ENCODE results near the gene PSMG4. TPM values are rescaled to one million over a fixed set of nuclear protein-coding genes. Genes with fewer than 3 reads are reported as not detected.

The PSMG4 gene
- total and polyA plus RNA-seq, 9 of the 15 experiments (the other 6 are each of a cell fraction or from before 2014, with no cell fraction given), result 12.9 to 185 (median 52.0) TPM

- DNase-seq (ENCODE audit: extremely low read depth in 1 of 4, low spot score in 3 of 4) (no peak), ATAC-seq (no peak), FAIRE-seq (no peak)
- in situ Hi-C loops (cut with MboI), result no loop called here
- ChIA-PET CTCF (ENCODE audit: low intra/inter-chr PET ratio) (no interaction called here), POLR2A (interaction anchor here (0.6 to 1.6 kb wide), 4 partner anchors 11 to 161 kb away, joined by 3 to 5 read pairs (median 3); no protein-coding TSS in a partner anchor)
- no peak overlapping the region for H3K4me2 ChIP-seq (ENCODE audit: insufficient read depth, low read length)
- no peak overlapping the region for H2AFZ ChIP-seq (ENCODE audit: low read depth, low read length)
- no peaks in the 10 kb centered on the region for H3K27me3 ChIP-seq (ENCODE audit: control insufficient read depth in 2 of 2, insufficient read depth in 2 of 2, low read length in 2 of 2)
- TF ChIP-seq XRCC4 (IDR thresholded peaks at IDR 0.05; ENCODE audit: extremely low read depth, insufficient read depth, insufficient read length) (no peak), POLR2G (IDR thresholded peaks at IDR 0.05; ENCODE audit: low read depth, low read length) (0 out of 2 replicates have a peak, but pooled peaks have one; percentile 1), RBFOX2 (IDR thresholded peaks at IDR 0.05; ENCODE audit: low read depth, low read length) (0 out of 2 replicates have a peak, but pooled peaks have one; percentile 19)
- no peak overlapping the region for H3K4me3 ChIP-seq
- peaks cover 75% of the 10 kb centered on the region for H3K79me2 ChIP-seq (ENCODE audit: control insufficient read depth, insufficient read depth, low read length)
- H3K9ac ChIP-seq (ENCODE audit: insufficient read depth in 1 of 2, low read depth in 2 of 2, low read length in 2 of 2), result no peak overlapping the region; a peak in 1 of 4 replicates
- H4K20me1 ChIP-seq (replicated peaks; ENCODE audit: control insufficient read depth, insufficient read depth, low read length), result peaks cover 42% of the 10 kb centered on the region
- peaks cover 13 to 14% of the 10 kb centered on the region in 2 experiments; a peak in 4 of 5 replicates for H3K4me1 ChIP-seq (replicated peaks in 1 of 2; ENCODE audit: control insufficient read depth in 2 of 2, insufficient read depth in 2 of 2, low read length in 2 of 2)
- H3K9me1 ChIP-seq (ENCODE audit: control insufficient read depth, insufficient read depth, low read length), result peaks cover 15% of the 10 kb centered on the region
- intact Hi-C loops (cut with micrococcal nuclease), result no loop called here
- H3K27ac ChIP-seq (ENCODE audit: extremely low read depth, low read depth, low read length), result no peak overlapping the region
- no TSS peak for BruUV-seq (replicated peaks)
- no peaks in the 10 kb centered on the region for H3K9me3 ChIP-seq (replicated peaks; ENCODE audit: control insufficient read depth, insufficient read depth, low read depth, low read length)
- peaks cover 94% of the 10 kb centered on the region for H3K36me3 ChIP-seq (ENCODE audit: control insufficient read depth, insufficient read depth, low read length)
- 73% methylated on average over 9 of the region's 9 CpGs for WGBS (ENCODE audit: insufficient coverage, low coverage, missing lambda C conversion rate)
Measured at GRCh38 chr6:3265671-3266070, 6.9 kb downstream of the PSMG4 start.

GRCh38 chr6:3266170-3266569 lies 7.4 kb downstream of the PSMG4 start:
- Histone ChIP-seq H3K79me2 (ENCODE audit: control insufficient read depth, insufficient read depth, low read length) (peaks cover 70% of the 10 kb centered on the region), H3K27ac (ENCODE audit: extremely low read depth, low read depth, low read length) (no peak overlapping the region), H3K4me1 (replicated peaks in 1 of 2; ENCODE audit: control insufficient read depth in 2 of 2, insufficient read depth in 2 of 2, low read length in 2 of 2) (peaks cover 8 to 9% of the 10 kb centered on the region in 2 experiments; a peak in 4 of 5 replicates), H3K4me2 (ENCODE audit: insufficient read depth, low read length) (no peak overlapping the region), H2AFZ (ENCODE audit: low read depth, low read length) (no peak overlapping the region), H3K27me3 (ENCODE audit: control insufficient read depth in 2 of 2, insufficient read depth in 2 of 2, low read length in 2 of 2) (no peaks in the 10 kb centered on the region), H3K9me3 (replicated peaks; ENCODE audit: control insufficient read depth, insufficient read depth, low read depth, low read length) (no peaks in the 10 kb centered on the region), H3K4me3 (no peak overlapping the region), H3K36me3 (ENCODE audit: control insufficient read depth, insufficient read depth, low read length) (peaks cover 94% of the 10 kb centered on the region), H3K9ac (ENCODE audit: insufficient read depth in 1 of 2, low read depth in 2 of 2, low read length in 2 of 2) (no peak overlapping the region), H3K9me1 (ENCODE audit: control insufficient read depth, insufficient read depth, low read length) (peaks cover 12% of the 10 kb centered on the region), H4K20me1 (replicated peaks; ENCODE audit: control insufficient read depth, insufficient read depth, low read length) (peaks cover 38% of the 10 kb centered on the region)
- no peak for DNase-seq (ENCODE audit: extremely low read depth in 1 of 4, low spot score in 3 of 4)
- TF ChIP-seq ZNF785 (CRISPR knock-in tag; IDR thresholded peaks at IDR 0.05) (no peak), KLF16 (IDR thresholded peaks at IDR 0.05) (no peak), TOE1 (IDR thresholded peaks at IDR 0.05; ENCODE audit: borderline replicate concordance) (no peak), TOE1 (CRISPR knock-in tag; IDR thresholded peaks at IDR 0.05; ENCODE audit: borderline replicate concordance, low read depth) (no peak), FOXP1 (CRISPR knock-in tag; IDR thresholded peaks at IDR 0.05) (no peak), ZNF133 (CRISPR knock-in tag; IDR thresholded peaks at IDR 0.05) (no peak), TEAD2 (tag; IDR thresholded peaks at IDR 0.05) (no peak), HNRNPUL1 (IDR thresholded peaks at IDR 0.05; ENCODE audit: low read length) (no peak), ZNF124 (CRISPR knock-in tag; IDR thresholded peaks at IDR 0.05) (no peak), SUPT5H (IDR thresholded peaks at IDR 0.05) (peak; percentile 22; the same call in 1 of the 2 replicates), ZNF184 (CRISPR knock-in tag; IDR thresholded peaks at IDR 0.05) (no peak), EGR1 (conservative IDR thresholded peaks at IDR 0.05) (no peak), GTF2A2 (tag; IDR thresholded peaks at IDR 0.05) (no peak), HES1 (IDR thresholded peaks at IDR 0.05; ENCODE audit: low read depth) (no peak), POLR2A (conservative IDR thresholded peaks at IDR 0.05) (peak; percentile 51; the same call in 1 of the 2 replicates), PHF8 (IDR thresholded peaks at IDR 0.05; ENCODE audit: borderline replicate concordance, low read length) (no peak), POLR2G (IDR thresholded peaks at IDR 0.05; ENCODE audit: low read depth, low read length) (peak; percentile 29; the same call in 1 of the 2 replicates)
- no peak for FAIRE-seq
- ChIA-PET POLR2A (interaction anchor here (1.6 kb wide), 1 partner anchor 11 kb away, joined by 5 read pairs; no protein-coding TSS in a partner anchor), CTCF (ENCODE audit: low intra/inter-chr PET ratio) (no interaction called here)
- WGBS (ENCODE audit: insufficient coverage, low coverage, missing lambda C conversion rate), result 53% methylated on average over 9 of the region's 9 CpGs
- no TSS peak for BruUV-seq (replicated peaks)
- ATAC-seq, result no peak
- intact Hi-C loops (cut with micrococcal nuclease) (no loop called here), in situ Hi-C loops (cut with MboI) (no loop called here)
